ENCODE results near the gene RNF121. TPM values are rescaled to one million over a fixed set of nuclear protein-coding genes. Genes with fewer than 3 reads are reported as not detected.

RNF121 gene
- total and polyA plus RNA-seq, 7 donors: 7.2 to 34.6 (median 25.2) TPM

DNA sequence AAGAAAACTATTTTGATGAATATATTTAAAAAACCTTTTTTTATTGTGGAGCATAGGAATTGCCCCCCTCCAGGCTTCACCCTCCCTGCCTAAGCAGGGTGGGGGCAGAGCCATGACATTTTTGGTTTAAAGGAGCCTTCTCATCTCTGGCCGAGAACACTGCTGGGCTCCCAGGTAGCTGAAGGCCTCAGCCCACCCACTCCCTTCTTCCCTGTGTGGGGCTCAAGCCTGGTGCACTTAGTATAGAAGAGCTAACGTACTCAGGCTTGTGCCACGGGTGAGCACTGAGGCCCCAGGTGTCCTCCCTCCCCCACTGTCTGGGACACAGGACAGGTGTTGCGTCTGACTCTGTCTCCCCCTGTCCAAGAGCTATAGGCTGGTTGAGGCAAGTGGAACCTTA is 67.7 kb downstream of the RNF121 start:
- TF ChIP-seq, protein P1, sequence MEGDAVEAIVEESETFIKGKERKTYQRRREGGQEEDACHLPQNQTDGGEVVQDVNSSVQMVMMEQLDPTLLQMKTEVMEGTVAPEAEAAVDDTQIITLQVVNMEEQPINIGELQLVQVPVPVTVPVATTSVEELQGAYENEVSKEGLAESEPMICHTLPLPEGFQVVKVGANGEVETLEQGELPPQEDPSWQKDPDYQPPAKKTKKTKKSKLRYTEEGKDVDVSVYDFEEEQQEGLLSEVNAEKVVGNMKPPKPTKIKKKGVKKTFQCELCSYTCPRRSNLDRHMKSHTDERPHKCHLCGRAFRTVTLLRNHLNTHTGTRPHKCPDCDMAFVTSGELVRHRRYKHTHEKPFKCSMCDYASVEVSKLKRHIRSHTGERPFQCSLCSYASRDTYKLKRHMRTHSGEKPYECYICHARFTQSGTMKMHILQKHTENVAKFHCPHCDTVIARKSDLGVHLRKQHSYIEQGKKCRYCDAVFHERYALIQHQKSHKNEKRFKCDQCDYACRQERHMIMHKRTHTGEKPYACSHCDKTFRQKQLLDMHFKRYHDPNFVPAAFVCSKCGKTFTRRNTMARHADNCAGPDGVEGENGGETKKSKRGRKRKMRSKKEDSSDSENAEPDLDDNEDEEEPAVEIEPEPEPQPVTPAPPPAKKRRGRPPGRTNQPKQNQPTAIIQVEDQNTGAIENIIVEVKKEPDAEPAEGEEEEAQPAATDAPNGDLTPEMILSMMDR (IDR thresholded peaks at IDR 0.05): no peak
- TF ChIP-seq POLR2AphosphoS5 (IDR thresholded peaks at IDR 0.05): no peak
- TF ChIP-seq POLR2A (IDR thresholded peaks at IDR 0.05): no peak
- no peak for TF ChIP-seq EP300 (IDR thresholded peaks at IDR 0.05)
- Histone ChIP-seq H3K27me3 (no peaks in the 10 kb centered on the region), H3K36me3 (no peaks in the 10 kb centered on the region), H3K4me1 (peaks cover 0 to 29% (median 24%) of the 10 kb centered on the region in 4 donors), H3K9me3 (no peaks in the 10 kb centered on the region), H3K27ac (no peak overlapping the region), H3K4me3 (no peak overlapping the region)
- WGBS, 2 donors: 95 to 96% methylated on average over 4 of the region's 4 CpGs
- intact Hi-C loops (cut with DNase I): no loop called here
- DNase-seq: no peak

GRCh38 chr11:71996946-71997345 is 68.1 kb downstream of the RNF121 start:
- Histone ChIP-seq H3K4me1 (peaks cover 0 to 33% (median 27%) of the 10 kb centered on the region in 4 donors), H3K4me3 (no peak overlapping the region), H3K27me3 (no peaks in the 10 kb centered on the region), H3K27ac (no peak overlapping the region), H3K9me3 (no peaks in the 10 kb centered on the region), H3K36me3 (peaks cover 0 to 2% (median 1%) of the 10 kb centered on the region in 4 donors)
- TF ChIP-seq, protein P1 (IDR thresholded peaks at IDR 0.05): no peak
- no peak for TF ChIP-seq POLR2A (IDR thresholded peaks at IDR 0.05)
- no peak for TF ChIP-seq POLR2AphosphoS5 (IDR thresholded peaks at IDR 0.05)
- TF ChIP-seq EP300 (IDR thresholded peaks at IDR 0.05): no peak
- intact Hi-C loops (cut with DNase I): no loop called here
- 85 to 86% methylated on average over 8 of the region's 8 CpGs for WGBS, 2 donors
- peak; percentile 68 for DNase-seq

DNA sequence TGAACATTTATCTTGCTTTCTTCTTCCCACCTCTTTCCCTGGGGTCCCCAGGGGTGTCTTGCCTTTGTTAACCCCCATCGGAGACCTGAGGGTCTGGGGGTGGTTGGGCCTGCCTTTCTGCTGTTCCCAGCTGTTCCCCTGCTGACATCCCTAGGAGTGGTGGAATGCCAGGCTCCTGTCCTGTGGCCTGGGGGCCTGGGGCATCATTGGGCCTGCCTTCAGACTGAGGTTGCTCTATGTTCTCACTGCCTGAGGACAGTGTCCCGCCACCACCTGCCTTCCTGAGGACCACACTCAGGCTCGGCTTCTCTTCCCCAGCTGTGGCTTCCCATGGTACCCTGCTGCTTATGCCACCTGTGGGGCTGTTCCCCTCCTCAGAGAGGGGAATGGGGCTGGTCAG is 68.7 kb downstream of the RNF121 start:
- H3K9me3 ChIP-seq: no peaks in the 10 kb centered on the region
- peaks cover 0 to 40% (median 30%) of the 10 kb centered on the region in 4 donors for H3K4me1 ChIP-seq
- peaks cover under 1 to 9% (median 6%) of the 10 kb centered on the region in 4 donors for H3K36me3 ChIP-seq
- no peaks in the 10 kb centered on the region for H3K27me3 ChIP-seq
- 95 to 99% methylated on average over 3 of the region's 3 CpGs for WGBS, 2 donors
- no peak overlapping the region for H3K4me3 ChIP-seq
- TF ChIP-seq, protein P1 (IDR thresholded peaks at IDR 0.05): no peak
- TF ChIP-seq POLR2A (IDR thresholded peaks at IDR 0.05) (no peak), EP300 (IDR thresholded peaks at IDR 0.05) (no peak), POLR2AphosphoS5 (IDR thresholded peaks at IDR 0.05) (no peak)
- intact Hi-C loops (cut with DNase I): no loop called here
- peak overlapping the region in 1 of 4 donors; percentile 80 for H3K27ac ChIP-seq
- DNase-seq: no peak

DNA sequence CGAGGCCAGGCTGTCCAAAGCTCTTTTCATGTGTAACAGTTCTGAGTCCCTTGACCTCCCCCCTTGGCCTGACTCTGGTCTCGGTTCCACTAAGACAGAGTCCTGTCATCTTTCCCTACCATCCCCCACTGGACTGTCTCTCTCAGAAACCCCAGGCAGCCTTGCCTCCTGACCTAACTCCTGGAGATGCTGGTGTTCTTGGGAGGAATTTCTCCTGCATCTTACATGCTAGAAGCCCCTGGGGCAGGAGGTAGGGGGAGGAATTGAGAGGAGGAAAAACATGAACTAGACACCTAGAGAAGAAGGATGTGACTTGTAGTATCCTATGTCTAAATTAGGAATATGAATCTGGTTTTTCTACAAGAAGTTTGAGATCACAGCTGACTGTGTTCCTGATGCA is 69.2 kb downstream of the RNF121 start:
- peak overlapping the region in 2 of 4 donors; percentile 72 to 80 for H3K27ac ChIP-seq
- H3K36me3 ChIP-seq: peaks cover 5 to 14% (median 11%) of the 10 kb centered on the region in 4 donors
- peaks cover 0 to 40% (median 30%) of the 10 kb centered on the region in 4 donors for H3K4me1 ChIP-seq
- intact Hi-C loops (cut with DNase I): no loop called here
- H3K4me3 ChIP-seq: no peak overlapping the region
- TF ChIP-seq POLR2A (IDR thresholded peaks at IDR 0.05) (no peak), POLR2AphosphoS5 (IDR thresholded peaks at IDR 0.05) (no peak), EP300 (IDR thresholded peaks at IDR 0.05) (no peak)
- TF ChIP-seq, protein P1 (IDR thresholded peaks at IDR 0.05): no peak
- no peaks in the 10 kb centered on the region for H3K27me3 ChIP-seq
- WGBS, 2 donors: 94 to 95% methylated on average over 2 of the region's 2 CpGs
- no peak for DNase-seq
- no peaks in the 10 kb centered on the region for H3K9me3 ChIP-seq
